Mesenchymal stem cell (in vitro differentiated cells and primary cell): Measurements from ENCODE around the gene ARL4D.

Experiments used
- DNase-seq: peaks from one replicate; pipeline ENCODE4 v3.0.0-alpha.2; 2013
- H2AFZ ChIP-seq: one replicate; pipeline ENCODE4 v1.6.1; 2013; ENCODE audit warnings: low read depth, mild to moderate bottlenecking, control low read depth, inconsistent platforms, low read length, moderate library complexity
- H2AK5ac ChIP-seq: 2 replicates; pipeline ENCODE4 v1.6.1; 2013; ENCODE audit warnings: low read length, moderate library complexity, mild to moderate bottlenecking, inconsistent platforms; ENCODE audit not compliant: severe bottlenecking
- H2BK120ac ChIP-seq: one replicate; pipeline ENCODE4 v1.6.1; 2013; ENCODE audit warnings: low read depth, mild to moderate bottlenecking, inconsistent platforms, low read length, moderate library complexity
- H2BK12ac ChIP-seq, 2 experiments: one replicate each; pipeline ENCODE4 v1.6.1; 2013; ENCODE audit warnings: inconsistent platforms in 2 of 2, low read length in 2 of 2, mild to moderate bottlenecking in 2 of 2, moderate library complexity in 2 of 2, control low read depth in 1 of 2
- H2BK15ac ChIP-seq: one replicate; pipeline ENCODE4 v1.6.1; 2013; ENCODE audit warnings: mild to moderate bottlenecking, low read depth, inconsistent platforms; ENCODE audit not compliant: poor library complexity, severe bottlenecking
- H2BK5ac ChIP-seq: 2 replicates; pipeline ENCODE4 v1.6.1; 2013; ENCODE audit warnings: low read depth, mild to moderate bottlenecking, low read length, control low read depth, inconsistent platforms; ENCODE audit not compliant: poor library complexity, severe bottlenecking
- H3K14ac ChIP-seq, 2 experiments: one replicate each; pipeline ENCODE4 v1.6.1; 2013; ENCODE audit warnings: inconsistent platforms in 2 of 2, low read length in 2 of 2, control low read depth in 1 of 2, mild to moderate bottlenecking in 1 of 2, moderate library complexity in 1 of 2
- H3K18ac ChIP-seq, 2 experiments: one replicate each; pipeline ENCODE4 v1.6.1; 2013; ENCODE audit warnings: inconsistent platforms in 2 of 2, low read length in 2 of 2, control low read depth in 1 of 2, low read depth in 1 of 2, mild to moderate bottlenecking in 1 of 2
- H3K23ac ChIP-seq, 2 experiments: one replicate each; pipeline ENCODE4 v1.6.1; 2013; ENCODE audit warnings: inconsistent platforms in 2 of 2, low read length in 2 of 2, mild to moderate bottlenecking in 2 of 2, moderate library complexity in 2 of 2, control low read depth in 1 of 2
- H3K27ac ChIP-seq: 2 replicates; pipeline ENCODE4 v1.5.1; 2013; ENCODE audit warnings: mild to moderate bottlenecking, moderate library complexity, low read length, control low read depth, inconsistent platforms; ENCODE audit not compliant: poor library complexity, severe bottlenecking
- H3K27me3 ChIP-seq, 2 experiments: 2 replicates each; pipeline versions ENCODE4 v1.6.1 to v1.7.0; 2013; ENCODE audit warnings: low read length in 2 of 2, mild to moderate bottlenecking in 2 of 2, moderate library complexity in 2 of 2, control low read depth in 1 of 2, inconsistent platforms in 1 of 2; ENCODE audit not compliant: control insufficient read depth in 1 of 2, insufficient read depth in 1 of 2
- H3K36me3 ChIP-seq, 2 experiments: 2 replicates each; pipeline versions ENCODE4 v1.6.1 to v1.7.0; 2013; ENCODE audit warnings: low read length in 2 of 2, control low read depth in 1 of 2, inconsistent platforms in 1 of 2, low read depth in 1 of 2, mild to moderate bottlenecking in 1 of 2; ENCODE audit not compliant: insufficient read depth in 2 of 2, control insufficient read depth in 1 of 2
- H3K4ac ChIP-seq, 2 experiments: one replicate each; pipeline ENCODE4 v1.6.1; 2013; ENCODE audit warnings: inconsistent platforms in 2 of 2, low read length in 2 of 2, mild to moderate bottlenecking in 2 of 2, moderate library complexity in 2 of 2, control low read depth in 1 of 2, low read depth in 1 of 2
- H3K4me1 ChIP-seq: 2 replicates; pipeline ENCODE4 v1.6.1; 2013; ENCODE audit warnings: low read depth, low read length, control low read depth; ENCODE audit not compliant: control insufficient read depth, insufficient read depth
- H3K4me2 ChIP-seq: 2 replicates; pipeline ENCODE4 v1.6.1; 2013; ENCODE audit warnings: low read length, mild to moderate bottlenecking, inconsistent platforms; ENCODE audit not compliant: poor library complexity, severe bottlenecking
- H3K4me3 ChIP-seq, 2 experiments: 2 replicates each; pipeline versions ENCODE4 v1.5.1 to v1.7.0; 2013; ENCODE audit warnings: low read length in 2 of 2, mild to moderate bottlenecking in 2 of 2, control low read depth in 1 of 2, low read depth in 1 of 2; ENCODE audit not compliant: insufficient read depth in 1 of 2
- H3K79me1 ChIP-seq: replicated peaks from 2 replicates; pipeline ENCODE4 v1.6.1; 2013; ENCODE audit warnings: mild to moderate bottlenecking, control low read depth, low read length, inconsistent platforms; ENCODE audit not compliant: poor library complexity, severe bottlenecking
- H3K9ac ChIP-seq: 2 replicates; pipeline ENCODE4 v1.7.0; 2013; ENCODE audit warnings: mild to moderate bottlenecking, low read length, moderate library complexity
- H3K9me3 ChIP-seq: 2 replicates; pipeline ENCODE4 v1.7.0; 2013; ENCODE audit warnings: mild to moderate bottlenecking, low read length; ENCODE audit not compliant: control insufficient read depth
- H4K8ac ChIP-seq: one replicate; pipeline ENCODE4 v1.6.1; 2013; ENCODE audit warnings: inconsistent platforms, mild to moderate bottlenecking, low read length, moderate library complexity
- H4K91ac ChIP-seq: one replicate; pipeline ENCODE4 v1.6.1; 2013; ENCODE audit warnings: mild to moderate bottlenecking, low read length, inconsistent platforms
- WGBS: methylation state at CpG from one replicate; pipeline ENCODE4 v1.1.7; 2013; ENCODE audit warnings: mixed read lengths; 5-methylcytosine and 5-hydroxymethylcytosine counted together

ARL4D gene

GRCh38 chr17:43395165-43395564, 3.6 kb upstream of the ARL4D start:
- Histone ChIP-seq H2BK5ac (no peak overlapping the region), H2BK120ac (no peak overlapping the region), H3K4me2 (no peak overlapping the region), H3K9me3 (no peaks in the 10 kb centered on the region), H4K8ac (no peak overlapping the region), H3K36me3 (peaks cover 5 to 6% of the 10 kb centered on the region in 2 experiments), H3K79me1 (peaks cover 12% of the 10 kb centered on the region), H2AFZ (no peak overlapping the region), H4K91ac (no peak overlapping the region), H3K18ac (no peak overlapping the region), H3K9ac (no peak overlapping the region), H3K4me1 (peaks cover 9% of the 10 kb centered on the region), H2AK5ac (no peak overlapping the region), H2BK12ac (no peak overlapping the region), H3K14ac (no peak overlapping the region), H3K4ac (no peak overlapping the region), H2BK15ac (no peak overlapping the region), H3K23ac (no peak overlapping the region), H3K4me3 (no peak overlapping the region), H3K27me3 (no peaks in the 10 kb centered on the region), H3K27ac (no peak overlapping the region)
- 97% methylated on average over 5 of the region's 6 CpGs for WGBS
- DNase-seq, result no peak

DNA sequence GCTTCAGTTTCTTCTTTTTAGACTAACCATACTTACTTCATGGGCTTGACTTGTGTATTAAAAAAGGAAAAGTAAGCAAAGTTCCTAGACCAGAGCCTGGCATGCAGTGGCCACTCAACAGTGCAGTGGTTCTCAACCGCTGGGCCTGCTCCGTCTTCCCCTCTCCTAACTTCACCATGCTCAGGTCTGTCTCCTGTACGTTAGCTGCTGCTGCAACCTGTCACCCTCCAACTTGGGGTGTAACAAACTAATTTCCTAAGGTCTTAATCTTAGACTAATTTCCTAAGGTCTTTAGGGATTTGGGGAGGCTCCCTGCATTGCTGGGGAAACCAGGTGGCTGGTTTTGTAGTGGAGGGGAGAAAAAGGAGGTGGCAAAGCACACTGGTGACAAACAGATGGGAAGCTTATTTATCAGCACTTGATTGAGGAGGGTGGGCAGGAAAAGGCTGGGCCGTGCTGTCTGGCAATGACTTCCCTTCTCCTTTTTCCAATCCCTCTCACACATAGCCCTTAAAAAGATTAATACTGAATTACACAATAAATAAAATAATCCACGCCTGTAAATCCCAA, 2.2 kb upstream of the ARL4D start:
- Histone ChIP-seq H2BK12ac (no peak overlapping the region), H2AFZ (no peak overlapping the region), H2BK5ac (no peak overlapping the region), H3K36me3 (peaks cover 7 to 16% of the 10 kb centered on the region in 2 experiments), H4K8ac (no peak overlapping the region), H3K79me1 (peaks cover 16% of the 10 kb centered on the region), H3K4ac (no peak overlapping the region), H3K4me1 (peaks cover 13% of the 10 kb centered on the region), H3K14ac (no peak overlapping the region), H3K18ac (no peak overlapping the region), H3K4me2 (no peak overlapping the region), H3K27me3 (no peaks in the 10 kb centered on the region), H3K23ac (no peak overlapping the region), H3K4me3 (no peak overlapping the region), H2BK120ac (no peak overlapping the region), H3K9ac (no peak overlapping the region), H2BK15ac (no peak overlapping the region), H3K9me3 (no peaks in the 10 kb centered on the region), H4K91ac (no peak overlapping the region), H3K27ac (no peak overlapping the region), H2AK5ac (no peak overlapping the region)
- no peak for DNase-seq
- 73% methylated on average over 4 of the region's 5 CpGs for WGBS

DNA sequence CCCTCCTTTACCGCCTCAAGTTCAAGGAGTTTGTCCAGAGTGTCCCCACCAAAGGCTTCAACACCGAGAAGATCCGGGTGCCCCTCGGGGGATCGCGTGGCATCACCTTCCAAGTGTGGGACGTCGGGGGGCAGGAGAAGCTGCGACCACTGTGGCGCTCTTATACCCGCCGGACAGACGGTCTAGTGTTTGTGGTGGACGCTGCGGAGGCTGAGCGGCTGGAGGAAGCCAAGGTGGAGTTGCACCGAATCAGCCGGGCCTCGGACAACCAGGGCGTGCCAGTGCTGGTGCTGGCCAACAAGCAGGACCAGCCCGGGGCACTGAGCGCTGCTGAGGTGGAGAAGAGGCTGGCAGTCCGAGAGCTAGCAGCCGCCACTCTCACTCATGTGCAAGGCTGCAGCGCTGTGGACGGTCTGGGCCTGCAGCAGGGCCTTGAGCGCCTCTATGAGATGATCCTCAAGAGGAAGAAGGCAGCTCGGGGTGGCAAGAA, 1.1 kb downstream of the ARL4D start:
- Histone ChIP-seq H2BK15ac (no peak overlapping the region), H2BK120ac (no peak overlapping the region), H3K9me3 (no peaks in the 10 kb centered on the region), H3K4me1 (peaks cover 20% of the 10 kb centered on the region), H3K4me3 (peak overlapping the region in 1 of 2 experiments; percentile 97), H4K91ac (peak overlapping the region; percentile 11), H3K27ac (no peak overlapping the region), H3K4me2 (peak overlapping the region; percentile 47), H3K4ac (no peak overlapping the region), H2BK12ac (peak overlapping the region in 1 of 2 experiments; percentile 49), H3K9ac (peak overlapping the region; percentile 96), H2AFZ (no peak overlapping the region), H3K36me3 (peaks cover 7 to 23% of the 10 kb centered on the region in 2 experiments), H3K79me1 (peaks cover 20% of the 10 kb centered on the region), H3K14ac (no peak overlapping the region), H2BK5ac (no peak overlapping the region), H2AK5ac (no peak overlapping the region), H3K23ac (peak overlapping the region in 1 of 2 experiments; percentile 27), H3K27me3 (no peaks in the 10 kb centered on the region), H3K18ac (no peak overlapping the region), H4K8ac (no peak overlapping the region)
- DNase-seq, result no peak
- WGBS, result 98% methylated on average over 27 of the region's 28 CpGs

- Histone ChIP-seq H2BK5ac (no peak overlapping the region), H3K27me3 (no peaks in the 10 kb centered on the region), H4K91ac (no peak overlapping the region), H2BK15ac (no peak overlapping the region), H3K4me2 (no peak overlapping the region), H2AK5ac (no peak overlapping the region), H3K4me1 (peaks cover 20% of the 10 kb centered on the region), H3K14ac (no peak overlapping the region), H3K4me3 (peak overlapping the region in 1 of 2 experiments; percentile 97), H3K9ac (peak overlapping the region; percentile 96), H3K79me1 (peaks cover 20% of the 10 kb centered on the region), H3K9me3 (no peaks in the 10 kb centered on the region), H3K36me3 (peaks cover 7 to 23% of the 10 kb centered on the region in 2 experiments), H2BK12ac (no peak overlapping the region), H2AFZ (no peak overlapping the region), H3K18ac (peak overlapping the region in 1 of 2 experiments; percentile 14), H3K23ac (no peak overlapping the region), H4K8ac (no peak overlapping the region), H2BK120ac (peak overlapping the region; percentile 9), H3K4ac (peak overlapping the region in 1 of 2 experiments; percentile 65), H3K27ac (peak overlapping the region; percentile 9)
- DNase-seq, result peak; percentile 95
- 66% methylated on average over 3 of the region's 4 CpGs for WGBS
Measured at GRCh38 chr17:43400943-43401717, 2.3 kb downstream of the ARL4D start.
